HG02798 (cell line): ENCODE data around the gene GPR161.

Experiments used
- ATAC-seq: cut with Tn5 transposase; IDR thresholded peaks from one replicate; pipeline ENCODE4 v1.9.1; 2021; ENCODE audit warnings: mild to moderate bottlenecking; ENCODE audit not compliant: unreplicated experiment, poor library complexity

GPR161 gene

DNA sequence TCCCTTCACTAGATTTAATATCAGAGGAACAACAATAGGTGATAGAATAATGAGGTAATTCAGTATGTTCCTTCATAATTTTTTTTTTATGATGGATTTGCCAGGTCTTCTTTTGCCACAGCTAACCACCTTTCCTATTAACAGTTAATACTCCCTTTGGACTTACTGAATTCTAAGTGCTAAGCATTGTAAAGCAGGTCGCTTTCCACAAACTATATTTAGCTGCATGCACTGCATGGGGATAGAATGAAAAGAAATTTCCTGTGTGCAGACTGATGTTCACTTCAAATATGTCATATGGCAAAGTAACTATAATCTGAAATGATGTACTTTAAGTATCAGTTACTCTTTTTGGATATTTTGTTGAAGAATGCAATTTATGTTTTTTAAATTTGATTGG, 85.8 kb downstream of the GPR161 start:
- ATAC-seq: no peak

DNA sequence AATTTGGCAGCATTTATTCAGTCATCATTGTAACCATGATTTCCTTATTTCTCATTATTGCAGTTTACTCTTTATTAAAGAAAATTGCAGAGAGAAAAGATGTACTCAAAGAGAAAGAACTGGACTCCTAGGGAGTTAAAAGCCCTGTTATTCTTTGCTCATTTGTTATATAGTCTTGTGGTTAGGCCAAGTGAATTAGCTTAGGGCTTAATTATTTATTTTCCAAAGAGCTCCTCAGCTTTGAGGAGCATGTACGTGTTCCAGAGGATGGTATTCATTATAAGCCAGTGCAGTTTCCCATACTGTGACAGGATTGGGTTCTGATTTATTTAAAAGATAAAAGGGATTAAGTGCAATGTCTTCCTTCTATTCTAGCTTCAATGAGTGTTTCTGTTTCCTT, 86.4 kb downstream of the GPR161 start:
- ATAC-seq: no peak

DNA sequence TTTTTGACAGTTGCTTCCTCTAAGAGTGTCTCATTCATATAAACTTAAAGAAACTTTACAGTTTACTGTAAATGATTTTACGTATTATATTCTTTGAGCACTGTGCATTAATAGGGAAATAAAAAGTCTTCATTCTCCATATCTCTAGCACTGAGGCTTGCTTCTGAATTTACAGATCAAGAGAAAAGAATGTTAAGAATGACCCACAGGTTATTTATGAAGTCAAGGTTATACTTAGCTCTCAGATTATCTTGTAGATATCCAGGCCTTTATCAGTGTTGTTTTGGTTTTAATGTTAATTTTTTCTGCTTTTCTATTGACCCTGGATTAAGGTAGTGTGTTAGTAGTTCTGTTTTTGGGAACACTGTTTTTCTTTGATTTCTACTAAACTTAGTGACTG, 91.4 kb downstream of the GPR161 start:
- no peak for ATAC-seq

DNA sequence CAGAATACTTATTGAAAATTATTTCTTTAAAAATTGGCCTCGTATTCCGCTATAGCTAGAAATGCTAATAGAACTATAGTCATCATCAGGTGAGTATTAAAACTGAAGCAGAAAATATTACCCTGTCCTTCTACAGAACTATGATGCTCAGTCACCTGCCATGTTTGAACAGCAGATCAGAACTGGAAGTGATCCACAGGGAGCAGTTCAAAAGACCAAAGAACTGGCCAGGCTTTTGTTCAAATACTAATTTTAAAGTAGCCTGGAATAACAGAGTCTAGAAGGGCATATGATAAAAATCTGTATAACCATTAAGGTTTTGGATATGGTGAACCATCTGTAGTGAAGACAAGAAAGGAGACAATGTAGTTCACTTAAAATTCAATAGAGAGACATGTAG, 94.4 kb downstream of the GPR161 start:
- ATAC-seq: no peak

DNA sequence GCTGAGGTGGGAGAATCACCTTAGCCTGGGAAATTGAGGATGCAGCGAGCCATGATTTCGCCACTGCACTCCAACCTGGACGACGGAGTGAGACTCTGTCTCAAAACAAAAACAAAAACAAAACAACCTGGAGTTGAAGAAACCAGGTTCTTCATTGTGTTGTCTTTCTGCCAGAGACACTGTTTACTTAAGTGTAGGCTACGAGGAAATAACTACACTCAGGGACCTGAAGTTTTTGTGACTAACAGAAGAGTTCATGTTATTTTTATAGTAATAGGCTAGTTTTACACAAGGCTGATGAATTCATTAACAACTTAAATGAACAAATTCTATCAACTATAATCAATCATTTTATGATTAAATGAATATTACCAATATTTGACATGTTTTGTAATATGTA, 101.4 kb downstream of the GPR161 start:
- no peak for ATAC-seq

DNA sequence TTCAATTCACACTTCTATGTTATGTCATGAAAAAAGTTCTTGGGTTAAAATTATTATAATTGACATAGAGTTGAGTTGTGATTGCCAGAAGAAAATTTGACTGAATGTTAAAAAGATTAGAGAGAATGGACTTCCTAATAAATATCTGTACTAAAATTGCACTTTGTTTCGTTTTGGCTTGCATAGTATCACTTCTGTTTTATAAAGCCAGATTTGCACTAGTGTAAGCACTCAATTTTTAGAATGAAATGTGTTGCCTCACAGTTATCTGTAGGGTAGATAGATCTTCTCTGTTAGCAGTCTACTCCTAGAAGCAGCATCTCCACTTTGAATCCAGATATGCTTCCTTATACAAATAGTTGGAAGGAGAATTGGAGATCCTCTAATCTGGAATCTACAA, 104.7 kb downstream of the GPR161 start:
- ATAC-seq: no peak

DNA sequence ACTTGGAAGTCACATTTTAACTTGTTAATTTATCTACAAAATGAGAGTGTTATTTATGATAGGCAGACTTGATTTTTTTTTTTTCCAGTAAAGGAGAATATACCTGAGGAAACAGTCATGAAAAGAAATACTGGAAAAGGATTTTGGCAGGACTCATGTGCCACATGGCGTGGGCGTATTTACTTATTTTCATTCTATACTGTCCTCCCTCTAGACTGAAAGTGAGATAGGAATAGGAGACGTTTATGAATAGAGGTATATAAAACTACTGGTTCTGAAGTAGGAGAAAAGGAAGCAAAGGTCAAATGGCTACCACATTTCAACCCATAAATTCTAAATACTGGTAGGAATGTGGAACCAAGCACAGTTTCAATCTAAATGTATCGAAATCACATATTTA, 105.1 kb downstream of the GPR161 start:
- ATAC-seq: no peak

DNA sequence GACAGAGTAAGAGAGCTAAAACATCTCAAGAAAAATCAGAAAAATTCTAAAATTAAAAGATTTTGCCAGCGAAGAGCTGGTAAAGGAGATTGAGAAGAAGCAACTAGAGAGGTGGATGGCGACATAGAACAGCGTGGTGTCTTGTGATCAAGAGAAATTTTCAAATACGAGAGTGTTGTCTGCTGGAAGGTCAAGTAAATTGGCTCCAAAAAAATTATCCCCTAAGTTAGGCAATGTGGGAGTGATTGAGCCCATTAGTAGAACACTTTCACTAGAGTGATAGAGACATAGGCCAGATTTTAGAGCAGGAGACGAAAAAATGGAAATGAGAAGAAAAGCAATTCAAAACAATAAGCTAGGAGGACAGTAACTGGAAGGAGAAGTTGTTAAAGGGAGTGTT, 105.5 kb downstream of the GPR161 start:
- ATAC-seq: no peak
